GM19099 (cell line): ENCODE measurements around the gene TAS2R16.

Source experiments
- POLR2A ChIP-seq: IDR thresholded peaks from 3 replicates; pipeline ENCODE4 v1.6.1; 2011; ENCODE audit warnings: low read depth; ENCODE audit not compliant: insufficient read length; ENCODE audit errors: extremely low read depth

TAS2R16 gene, protein sequence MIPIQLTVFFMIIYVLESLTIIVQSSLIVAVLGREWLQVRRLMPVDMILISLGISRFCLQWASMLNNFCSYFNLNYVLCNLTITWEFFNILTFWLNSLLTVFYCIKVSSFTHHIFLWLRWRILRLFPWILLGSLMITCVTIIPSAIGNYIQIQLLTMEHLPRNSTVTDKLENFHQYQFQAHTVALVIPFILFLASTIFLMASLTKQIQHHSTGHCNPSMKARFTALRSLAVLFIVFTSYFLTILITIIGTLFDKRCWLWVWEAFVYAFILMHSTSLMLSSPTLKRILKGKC

DNA sequence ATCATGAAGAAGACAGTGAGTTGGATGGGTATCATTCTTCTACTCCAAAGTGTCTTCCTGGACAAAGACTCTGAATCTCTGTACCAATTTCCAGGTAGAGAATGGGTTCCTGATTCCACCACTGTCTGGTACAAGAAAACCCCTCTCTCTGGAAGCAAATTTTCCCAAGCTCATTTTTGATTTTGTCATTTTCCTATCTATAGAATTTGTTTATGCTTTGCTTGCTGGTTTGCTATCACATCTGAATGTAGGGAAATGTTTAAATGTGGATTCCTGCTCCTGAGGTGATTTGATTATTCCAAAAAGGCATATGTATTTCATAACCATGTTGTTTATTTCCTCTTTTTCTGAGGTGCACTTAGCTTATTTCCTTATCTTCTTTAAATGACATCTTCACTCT, at the start of gene TAS2R16:
TSS of gene TAS2R16 (minus strand) at position 101 of the 400 bp plus-strand sequence. CDS start at position 35, 66 bp downstream.
- no peak for TF ChIP-seq POLR2A

DNA sequence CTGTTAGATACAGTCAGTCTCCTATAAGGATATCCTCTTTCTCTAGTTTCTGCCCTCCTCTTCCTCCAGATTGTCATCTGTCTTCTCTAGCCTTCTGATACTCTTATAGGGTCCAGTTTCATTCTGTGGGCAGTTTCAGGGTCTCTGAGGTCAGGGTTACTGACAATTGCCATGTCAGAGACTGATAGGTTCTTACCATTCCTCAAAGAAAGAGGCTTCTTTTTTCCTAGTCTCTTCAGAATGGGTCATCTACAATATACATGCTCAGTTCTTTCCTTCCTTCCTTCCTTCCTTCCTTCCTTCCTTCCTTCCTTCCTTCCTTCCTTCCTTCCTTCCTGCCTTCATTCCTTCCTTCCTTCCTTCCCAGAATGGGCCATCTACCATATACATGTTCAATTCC, 48.1 kb upstream of the TAS2R16 start:
- no peak for TF ChIP-seq POLR2A

DNA sequence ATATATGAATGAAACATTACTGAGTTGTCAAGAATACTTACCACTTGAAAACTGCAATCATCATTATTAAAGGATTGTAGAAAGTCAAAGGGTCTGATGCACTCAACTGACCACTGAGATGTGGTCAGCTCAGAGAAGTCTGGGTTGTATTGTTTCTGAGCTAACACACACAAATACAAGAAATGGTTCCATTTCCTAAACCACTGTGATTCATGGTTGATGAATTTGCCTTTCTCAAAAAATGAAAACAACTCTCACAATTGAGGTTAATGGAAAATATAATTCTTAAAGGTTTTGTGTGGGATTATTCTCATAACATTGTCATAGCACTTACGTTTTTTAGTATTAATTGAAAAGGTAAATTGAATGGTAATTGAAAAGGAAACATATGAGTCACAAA, 45.6 kb upstream of the TAS2R16 start:
- TF ChIP-seq POLR2A, result no peak

DNA sequence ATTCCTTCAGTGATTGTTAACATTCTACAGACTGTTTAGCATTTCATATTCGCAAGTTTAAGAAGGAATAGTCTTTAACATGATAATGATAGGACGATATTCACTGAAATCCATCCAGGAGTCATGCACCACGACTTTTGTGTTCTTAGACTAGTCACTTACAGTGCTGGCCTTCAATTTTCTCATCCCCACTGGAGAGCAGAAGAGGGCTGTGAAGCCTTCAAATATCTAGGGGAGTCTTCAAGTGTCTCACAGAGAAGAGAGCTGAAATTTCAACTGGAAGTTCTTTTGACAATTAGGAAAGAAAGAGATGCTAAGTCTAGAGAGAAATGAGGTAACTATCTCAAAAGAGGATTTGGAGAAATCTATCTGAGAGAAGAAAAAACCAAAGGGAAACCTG, 43.8 kb upstream of the TAS2R16 start:
- no peak for TF ChIP-seq POLR2A

DNA sequence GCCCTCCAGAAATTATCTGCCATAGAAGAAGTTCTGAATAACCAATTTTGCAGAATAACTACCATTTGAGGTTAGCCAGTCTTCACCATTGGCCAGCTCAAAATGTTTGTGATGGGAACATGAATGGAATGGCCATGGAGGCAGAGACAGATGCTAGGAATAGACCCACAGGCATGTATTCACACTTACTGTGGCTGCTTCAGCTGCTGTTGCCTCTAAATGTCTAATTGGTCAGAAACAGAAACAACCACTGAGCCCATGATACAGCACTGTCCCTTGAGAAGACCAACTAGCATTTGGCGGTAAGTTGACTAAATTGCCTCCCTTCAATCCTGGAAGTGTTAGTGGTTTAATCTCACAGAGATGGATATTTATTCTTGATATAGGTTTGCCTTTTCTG, 38.6 kb upstream of the TAS2R16 start:
- TF ChIP-seq POLR2A, result no peak

DNA sequence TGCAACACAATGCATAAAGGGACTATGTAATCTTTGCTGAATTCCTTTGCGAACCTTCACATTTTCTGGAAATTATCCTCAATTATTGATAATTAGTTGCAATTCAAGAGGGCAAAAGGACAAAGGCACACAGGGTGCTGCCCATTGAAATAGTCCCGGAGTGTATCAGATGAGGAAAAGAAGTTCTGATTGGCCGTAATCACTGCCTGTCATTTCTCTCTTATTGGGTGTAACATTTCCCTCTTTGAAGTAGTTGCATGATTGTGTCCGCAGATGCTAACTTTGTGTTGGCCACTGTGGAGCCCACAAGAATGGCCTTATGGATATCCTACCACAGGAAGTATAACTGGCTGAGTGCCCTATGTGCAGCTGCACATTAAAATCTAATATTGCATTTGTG, 35.1 kb upstream of the TAS2R16 start:
- TF ChIP-seq POLR2A, result no peak

DNA sequence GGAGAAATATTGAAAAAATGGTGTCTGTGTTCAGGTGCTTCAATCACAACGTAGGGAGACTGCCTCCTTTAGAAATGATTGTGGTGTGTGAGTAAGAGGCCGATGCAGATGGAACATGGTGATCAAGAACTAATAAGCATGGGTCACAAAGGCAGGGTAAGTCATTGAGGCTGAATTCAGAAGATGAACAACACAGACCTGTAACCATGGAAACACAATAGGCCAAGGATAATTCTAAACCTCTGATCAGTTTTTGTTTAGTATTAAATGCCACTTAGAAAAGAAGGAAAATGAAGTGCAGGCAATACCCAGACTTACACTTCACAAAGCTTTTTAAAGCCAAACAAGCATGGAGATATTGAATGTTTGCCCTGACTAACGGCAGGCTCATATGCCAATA, 32.8 kb upstream of the TAS2R16 start:
- TF ChIP-seq POLR2A, result no peak

DNA sequence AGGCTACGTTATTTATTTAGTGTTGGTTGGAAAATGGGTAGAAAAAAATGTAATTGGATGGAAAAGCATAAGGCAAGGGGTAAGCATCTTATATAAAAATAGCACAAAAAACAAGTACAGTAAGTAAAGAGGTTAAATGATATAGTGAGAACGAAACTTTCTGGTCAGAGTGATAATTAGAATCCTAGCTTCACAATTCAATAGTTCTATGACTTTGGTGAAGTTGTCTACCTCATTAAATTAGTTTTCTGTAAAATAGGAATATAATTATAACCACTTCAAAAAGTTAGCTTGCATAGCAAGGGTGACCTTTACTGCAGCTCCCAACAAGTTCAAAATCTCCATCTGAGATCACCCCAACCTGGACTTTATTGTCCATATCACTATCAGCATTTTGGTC, 30.8 kb upstream of the TAS2R16 start:
- TF ChIP-seq POLR2A, result no peak

DNA sequence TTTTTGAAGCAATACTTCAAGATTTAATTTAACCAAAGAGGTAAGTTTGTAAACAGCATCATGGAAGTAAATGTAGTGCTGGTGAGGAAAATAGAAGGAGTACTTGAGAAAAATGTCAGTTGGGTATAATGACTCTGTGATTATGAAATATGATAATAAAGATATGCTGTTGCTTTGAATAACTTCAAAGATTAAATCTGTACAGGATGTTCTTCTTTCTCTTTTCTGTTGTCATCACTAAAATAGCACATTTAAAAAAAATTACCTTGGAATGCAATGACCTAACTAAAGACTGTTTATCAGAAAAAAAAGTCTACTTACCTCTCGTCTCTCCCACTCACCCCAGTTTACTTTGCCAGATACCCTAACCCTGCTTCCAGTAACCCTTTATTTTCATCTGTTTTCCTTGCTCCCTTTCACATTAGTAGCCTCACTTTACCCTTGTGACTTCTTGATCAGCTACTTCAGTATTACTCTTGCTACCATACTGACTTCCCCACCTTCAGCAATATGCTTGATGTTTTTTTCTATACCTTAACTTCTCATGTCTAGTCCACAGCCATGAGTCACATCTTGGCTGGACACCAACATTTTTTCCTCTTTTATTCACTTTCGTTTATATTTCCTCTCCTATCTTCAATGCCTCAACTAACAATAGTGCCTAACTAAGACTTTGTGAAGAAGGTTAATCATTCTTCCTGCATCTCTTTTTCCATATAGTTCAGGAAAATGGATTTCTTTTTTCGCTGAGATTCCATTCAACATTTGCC, 29.7 kb upstream of the TAS2R16 start:
- TF ChIP-seq POLR2A, result no peak

DNA sequence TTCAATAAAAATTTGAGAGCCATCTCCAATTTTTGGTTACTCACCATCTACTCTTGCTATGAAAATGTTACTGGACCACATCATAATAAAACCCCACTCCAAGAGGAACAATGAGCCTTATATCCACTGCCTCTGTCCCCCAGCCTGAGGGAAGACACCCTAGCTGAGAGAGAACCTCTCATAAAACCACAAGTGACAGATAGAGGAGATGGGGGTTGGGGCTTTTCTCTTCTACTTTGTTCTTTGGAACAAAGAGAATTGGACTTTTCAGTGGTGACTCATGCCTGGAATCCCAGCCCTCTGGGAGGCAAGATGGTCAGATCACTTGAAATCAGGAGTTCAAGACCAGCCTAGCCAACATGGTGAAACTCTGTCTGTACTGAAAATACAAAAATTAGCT, 27.6 kb upstream of the TAS2R16 start:
- no peak for TF ChIP-seq POLR2A

DNA sequence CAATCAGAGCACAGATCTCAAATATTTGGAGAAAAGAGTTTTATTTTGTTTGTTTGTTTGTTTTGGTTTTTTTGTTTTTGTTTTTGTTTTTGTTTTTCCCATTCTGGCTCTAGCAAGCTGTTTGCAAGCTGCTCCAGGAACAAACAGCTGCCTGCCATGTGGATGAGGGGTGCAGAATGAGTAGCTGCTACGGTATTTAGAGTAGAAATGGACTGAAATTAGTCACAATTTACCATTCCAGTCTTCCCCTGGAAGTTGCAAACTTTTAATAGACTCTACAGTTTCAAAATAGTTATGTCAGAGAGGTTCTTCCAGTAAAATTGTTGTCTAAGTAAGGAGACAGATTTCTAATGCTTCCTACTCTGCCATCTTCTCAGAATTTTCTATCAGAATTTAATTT, 27.1 kb upstream of the TAS2R16 start:
- TF ChIP-seq POLR2A, result no peak

DNA sequence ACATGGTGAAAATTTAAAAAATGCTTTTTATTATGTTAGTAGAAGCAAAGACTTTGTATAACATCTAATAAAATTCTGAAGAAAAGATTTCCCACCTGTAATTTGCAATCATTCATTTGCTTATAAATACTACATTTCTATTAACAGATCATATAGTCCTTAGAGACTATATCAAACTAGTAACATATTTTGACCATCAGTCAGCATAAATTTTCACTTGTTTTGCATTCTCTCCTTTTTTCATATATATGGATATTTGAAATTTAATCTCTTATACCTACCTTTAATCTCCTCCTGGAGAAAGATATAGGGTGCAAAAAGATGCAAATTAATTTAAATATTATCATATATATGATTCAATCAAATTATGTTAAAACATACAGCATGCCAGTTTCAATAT, 16.9 kb upstream of the TAS2R16 start:
- no peak for TF ChIP-seq POLR2A

DNA sequence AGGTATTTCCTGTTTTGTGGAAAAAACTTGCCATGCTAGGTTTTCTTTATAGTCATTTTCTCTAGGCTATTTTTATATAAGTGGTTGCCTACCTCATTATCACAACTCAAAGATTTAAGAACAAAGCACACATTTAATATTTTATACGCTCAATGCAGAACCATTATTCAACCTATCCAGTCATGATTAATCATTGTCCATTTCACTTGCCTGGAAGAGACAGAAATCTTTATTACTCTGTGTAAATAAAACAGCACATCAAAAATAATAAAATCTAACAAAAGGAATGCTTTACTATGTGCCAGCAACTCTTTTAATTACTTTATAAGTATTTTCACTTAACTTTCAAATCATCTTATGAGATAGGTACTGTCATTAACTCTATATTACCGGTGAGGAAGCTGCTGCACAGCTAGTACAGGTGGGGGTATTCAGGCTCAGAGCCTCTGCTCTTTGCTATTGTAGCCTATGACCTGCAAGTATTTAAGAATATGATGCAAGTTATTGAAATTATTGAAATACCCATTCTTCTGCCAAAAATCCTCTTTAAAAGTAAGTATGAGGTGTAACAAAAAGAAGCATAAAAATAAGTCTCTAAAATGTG, 16.4 kb upstream of the TAS2R16 start:
- no peak for TF ChIP-seq POLR2A

DNA sequence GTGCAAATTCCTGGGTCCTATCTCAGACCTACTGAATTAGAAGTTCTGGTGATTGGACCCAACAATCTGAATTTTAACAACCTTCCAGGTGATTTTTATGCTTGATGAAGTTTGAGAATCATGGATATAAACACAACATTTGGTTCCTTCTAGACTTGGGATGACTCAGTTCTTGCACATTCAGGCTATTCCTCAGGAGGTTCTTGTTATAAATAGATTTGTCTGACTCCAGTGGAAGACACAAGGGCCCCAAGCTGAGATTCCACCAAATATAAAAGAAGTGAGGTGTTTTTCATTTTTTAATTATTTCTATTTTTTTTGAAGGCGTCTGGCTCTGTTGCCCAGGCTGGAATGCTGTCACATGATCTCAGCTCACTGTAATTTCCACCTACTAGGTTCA, 9.4 kb upstream of the TAS2R16 start:
- TF ChIP-seq POLR2A, result no peak

DNA sequence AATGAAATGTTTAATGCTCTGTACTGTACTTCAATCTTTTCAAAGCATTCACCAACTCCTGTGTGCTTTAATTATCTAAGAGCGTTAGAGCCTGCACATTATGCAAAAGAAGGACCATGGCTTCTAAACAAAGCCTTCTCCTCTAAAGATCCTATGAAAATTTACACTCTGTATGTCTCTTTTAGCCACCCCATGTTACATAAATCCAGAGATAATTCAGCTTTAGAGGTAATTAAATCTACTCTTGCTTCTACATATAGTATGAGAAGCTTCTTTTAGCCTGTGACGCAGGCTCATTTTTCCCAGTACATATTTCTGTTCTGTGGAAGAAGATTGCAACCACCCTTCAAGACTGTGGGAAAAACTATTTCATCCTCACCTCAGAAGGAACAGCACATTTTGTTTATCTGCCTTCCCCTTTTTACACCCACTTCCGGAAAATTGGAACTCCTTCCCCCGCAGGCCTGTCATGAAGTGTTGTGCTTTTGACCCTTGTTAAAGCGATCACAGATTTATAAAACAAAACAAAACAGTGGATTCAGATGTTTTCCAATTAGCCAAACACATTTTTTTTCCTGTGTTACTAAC, 8.1 kb upstream of the TAS2R16 start:
- no peak for TF ChIP-seq POLR2A

DNA sequence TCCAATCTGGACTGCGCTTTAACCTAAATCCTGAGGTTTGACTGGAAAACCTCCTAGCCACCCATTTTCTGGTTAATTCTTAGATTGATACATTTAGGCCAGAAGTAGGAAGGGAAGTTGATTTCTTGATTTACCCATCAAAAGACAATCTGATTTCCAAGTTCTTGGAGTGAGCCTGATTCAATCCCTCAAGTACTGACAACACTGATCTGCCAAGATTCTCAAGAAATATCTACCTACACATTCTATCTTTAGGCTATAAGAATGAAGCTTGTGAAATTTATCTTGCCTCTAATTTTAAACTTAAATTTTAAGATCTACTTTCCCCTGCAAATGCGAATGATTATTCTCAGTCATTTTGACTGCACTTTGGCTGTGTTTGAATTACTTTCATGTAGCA, 5.9 kb downstream of the TAS2R16 start:
- TF ChIP-seq POLR2A, result no peak
